C4-2B (cell line): ENCODE results near the gene GALNS.

Experiments
- CTCF ChIP-seq: fragments of 450-650 bp; conservative IDR thresholded peaks from 2 replicates; pipeline ENCODE4 v1.5.1; 2017; ENCODE audit warnings: mild to moderate bottlenecking
- ZFX ChIP-seq: fragments of 450-650 bp; IDR thresholded peaks from 2 replicates; pipeline ENCODE4 v1.6.1; 2017

GRCh38 chr16:88892065-88892464 is 35.3 kb upstream of the GALNS start:
- no peak for TF ChIP-seq CTCF
- TF ChIP-seq ZFX, result no peak
